Stimulated activated CD8-positive, alpha-beta memory T cell treated with anti-CD3 and anti-CD28 coated beads, Interleukin-15, amount 100 ng/mL, for 1 hour (primary cell): ENCODE measurements around the gene SEC14L2.
A peak's percentile ranks its signal among the peaks of the same experiment; 100 is the strongest.
"Not testable (repeated sequence)": the region's sequence is repeated elsewhere in the genome, so short reads cannot be mapped to it uniquely, and the experiment has no call there.

Source experiments
- DNase-seq: peaks from one replicate; pipeline ENCODE4 v3.0.0-alpha.2; 2020; ENCODE audit warnings: low read depth

SEC14L2 gene

DNA sequence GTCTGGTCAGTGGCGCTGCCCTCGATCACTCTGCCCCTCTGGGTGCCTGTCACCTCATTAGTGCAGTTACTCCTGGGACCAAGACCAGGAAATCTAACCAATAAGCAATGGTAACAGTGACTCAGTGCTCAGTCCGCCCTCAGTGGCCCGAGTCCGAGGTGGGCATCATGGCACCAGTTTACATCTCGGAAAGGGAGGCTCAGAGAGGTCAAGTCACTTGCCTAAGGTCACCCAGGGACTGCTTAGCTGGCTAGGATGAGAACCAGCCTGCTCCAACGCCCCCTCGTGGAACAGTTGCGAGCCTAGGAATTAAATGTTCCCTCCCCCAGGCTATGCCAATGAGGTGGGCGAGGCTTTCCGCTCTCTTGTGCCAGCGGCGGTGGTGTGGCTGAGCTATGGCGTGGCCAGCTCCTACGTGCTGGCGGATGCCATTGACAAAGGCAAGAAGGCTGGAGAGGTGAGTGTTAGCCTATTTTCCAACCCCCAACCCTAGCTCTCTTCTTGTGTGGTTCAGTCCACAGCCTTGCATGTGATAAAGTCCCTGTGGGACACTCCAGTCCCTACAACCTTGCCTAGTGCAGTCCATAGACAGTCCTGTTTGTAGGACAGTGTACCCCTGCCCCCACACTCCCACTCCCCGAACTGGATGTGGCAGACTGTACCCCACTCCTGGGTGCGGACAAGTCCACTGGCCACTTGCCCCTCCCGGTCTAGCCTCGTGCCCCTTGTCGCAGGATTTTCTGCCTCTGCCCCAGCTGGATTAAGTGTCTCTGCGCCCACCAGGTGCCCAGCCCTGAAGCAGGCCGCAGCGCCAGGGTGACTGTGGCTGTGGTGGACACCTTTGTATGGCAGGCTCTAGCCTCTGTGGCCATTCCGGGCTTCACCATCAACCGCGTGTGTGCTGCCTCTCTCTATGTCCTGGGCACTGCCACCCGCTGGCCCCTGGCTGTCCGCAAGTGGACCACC lies 29.9 kb downstream of the SEC14L2 start:
- peak; percentile 68 for DNase-seq

- DNase-seq, result no peak
Measured at GRCh38 chr22:30427871-30428270, 31.1 kb downstream of the SEC14L2 start.

GRCh38 chr22:30429887-30430286 lies 33.1 kb downstream of the SEC14L2 start:
- no peak for DNase-seq

GRCh38 chr22:30430933-30431332 lies 34.1 kb downstream of the SEC14L2 start:
- no peak for DNase-seq

- DNase-seq, result no peak
Measured at GRCh38 chr22:30432096-30432495, 35.3 kb downstream of the SEC14L2 start.

- no peak for DNase-seq
Measured at GRCh38 chr22:30432520-30432919, 35.7 kb downstream of the SEC14L2 start.

- DNase-seq, result no peak
Measured at GRCh38 chr22:30433227-30433626, 36.4 kb downstream of the SEC14L2 start.

DNA sequence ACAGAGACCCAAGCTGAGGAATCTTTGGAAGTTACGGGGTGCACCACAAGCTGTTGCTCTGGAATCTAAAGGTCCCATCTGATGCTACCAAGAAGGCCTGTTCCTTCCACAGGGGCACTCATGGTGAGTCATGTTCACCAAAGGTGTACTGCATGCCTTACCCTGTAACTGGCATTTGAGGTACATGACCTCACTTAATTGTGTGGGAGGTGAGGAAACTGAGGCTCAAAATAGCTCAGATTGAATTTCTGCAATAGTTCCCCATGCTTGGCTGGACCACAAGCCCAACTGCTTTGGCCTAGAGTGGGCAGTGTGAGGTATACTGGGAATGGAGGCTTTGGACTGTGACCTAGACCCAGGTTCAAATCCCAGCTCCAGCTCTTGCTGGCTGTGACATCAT lies 37.0 kb downstream of the SEC14L2 start:
- DNase-seq, result no peak

GRCh38 chr22:30434843-30435242 lies 38.0 kb downstream of the SEC14L2 start:
- no peak for DNase-seq

GRCh38 chr22:30435674-30436126 lies 38.9 kb downstream of the SEC14L2 start:
- DNase-seq, result peak; percentile 50

GRCh38 chr22:30436196-30436595 lies 39.4 kb downstream of the SEC14L2 start:
- DNase-seq, result no peak

DNA sequence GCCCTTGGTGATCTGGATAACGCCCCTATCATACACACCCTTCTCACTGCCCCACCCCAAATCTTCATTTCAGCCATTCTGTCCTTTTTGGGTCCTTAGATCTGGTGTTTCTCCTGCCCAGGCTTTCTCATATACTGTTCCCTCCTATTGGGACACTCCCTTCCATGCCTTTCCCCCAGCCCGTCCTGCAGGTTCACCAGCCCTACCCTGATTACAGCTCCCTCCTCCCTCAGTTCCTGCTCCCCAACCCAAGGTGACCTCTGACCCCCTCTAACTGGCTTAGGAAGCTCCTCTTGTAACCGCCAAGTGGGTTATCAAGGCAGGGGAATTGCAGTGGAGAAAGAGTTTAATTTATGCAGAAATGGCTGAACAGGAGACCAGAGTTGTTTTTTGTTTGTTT lies 41.7 kb downstream of the SEC14L2 start:
- DNase-seq, result no peak

- DNase-seq, result no peak
Measured at GRCh38 chr22:30439226-30439625, 42.4 kb downstream of the SEC14L2 start.

- DNase-seq, result no peak
Measured at GRCh38 chr22:30439836-30440235, 43.0 kb downstream of the SEC14L2 start.

- DNase-seq, result no peak
Measured at GRCh38 chr22:30441088-30441487, 44.3 kb downstream of the SEC14L2 start.

GRCh38 chr22:30444632-30445437 lies 48.0 kb downstream of the SEC14L2 start:
- no peak for DNase-seq

GRCh38 chr22:30445438-30446145 lies 48.8 kb downstream of the SEC14L2 start:
- DNase-seq, result no peak

GRCh38 chr22:30447656-30448055 lies 50.8 kb downstream of the SEC14L2 start:
- DNase-seq, result no peak

GRCh38 chr22:30451488-30451887 lies 54.7 kb downstream of the SEC14L2 start:
- not testable (repeated sequence) for DNase-seq

- DNase-seq, result no peak
Measured at GRCh38 chr22:30452861-30453260, 56.0 kb downstream of the SEC14L2 start.

DNA sequence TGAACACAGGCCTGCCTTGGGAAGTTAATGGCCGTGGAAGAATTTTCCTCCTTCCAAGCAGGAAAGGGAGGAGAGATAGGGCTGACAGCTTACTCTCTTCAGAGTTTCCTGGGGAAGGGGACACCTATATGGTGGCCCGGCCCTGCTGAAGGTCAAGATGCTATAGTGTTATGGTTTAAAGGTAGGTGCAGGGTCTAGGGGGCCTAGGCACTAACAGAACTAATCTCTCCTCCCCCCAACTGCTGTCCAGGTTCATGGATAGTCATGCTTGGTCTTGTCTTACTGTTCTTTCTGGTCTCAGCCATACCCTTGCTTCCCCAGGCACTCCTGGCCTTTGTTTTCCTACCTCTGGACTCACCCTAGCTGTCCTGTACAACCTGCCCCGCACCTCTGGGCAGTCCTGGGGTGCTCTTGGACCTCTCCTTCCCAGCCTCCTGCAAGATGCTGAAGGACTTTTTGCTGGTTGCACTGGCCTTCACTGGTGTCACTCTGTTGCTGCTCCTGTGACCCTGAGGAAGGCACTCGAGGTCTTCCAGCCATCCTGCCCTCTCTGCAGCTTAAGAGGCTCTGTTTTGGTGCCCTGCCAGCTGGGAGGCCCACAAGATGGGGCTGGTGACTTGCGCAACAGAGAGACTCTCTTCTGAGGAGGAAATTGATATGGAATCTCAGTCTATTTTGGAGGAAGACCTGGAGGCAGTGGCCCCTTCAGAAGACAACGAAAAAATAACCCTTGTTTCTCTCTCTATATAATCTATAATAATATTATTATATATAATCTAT lies 57.1 kb downstream of the SEC14L2 start:
- DNase-seq, result no peak
